Neural progenitor cell (in vitro differentiated cells): ENCODE results near the gene GOPC. TPM values are rescaled to one million over a fixed set of nuclear protein-coding genes. Genes with fewer than 3 reads are reported as not detected.

Experiments used
- DNase-seq: peaks from one replicate; pipeline ENCODE4 v3.0.0-alpha.2; 2016; ENCODE audit warnings: low spot score
- H2AFZ ChIP-seq: fragments of 200-600 bp; sonication (generic); replicated peaks from 2 replicates; pipeline ENCODE4 v1.6.1; 2016; ENCODE audit warnings: antibody characterized with exemption
- H3F3A ChIP-seq: fragments of 200-600 bp; sonication (generic); 2 replicates; pipeline ENCODE4 v1.6.1; 2016; ENCODE audit warnings: antibody characterized with exemption, low read depth
- H3K27ac ChIP-seq: fragments of 200-600 bp; sonication (generic); 2 replicates; pipeline ENCODE4 v1.5.1; 2016; ENCODE audit warnings: mild to moderate bottlenecking
- H3K27me3 ChIP-seq: fragments of 200-600 bp; sonication (generic); 2 replicates; pipeline ENCODE4 v1.6.1; 2016; ENCODE audit warnings: mild to moderate bottlenecking, moderate library complexity
- H3K36me3 ChIP-seq: fragments of 200-600 bp; sonication (generic); 2 replicates; pipeline ENCODE4 v1.5.1; 2016
- H3K4me1 ChIP-seq: fragments of 200-600 bp; sonication (generic); 2 replicates; pipeline ENCODE4 v1.6.1; 2016; ENCODE audit warnings: mixed run types
- H3K4me2 ChIP-seq: fragments of 200-600 bp; sonication (generic); 2 replicates; pipeline ENCODE4 v1.6.1; 2016
- H3K4me3 ChIP-seq: fragments of 200-600 bp; sonication (generic); 2 replicates; pipeline ENCODE4 v1.5.1; 2016
- H3K79me2 ChIP-seq: fragments of 200-600 bp; sonication (generic); 2 replicates; pipeline ENCODE4 v1.6.1; 2016; ENCODE audit warnings: low read depth
- H3K9ac ChIP-seq: fragments of 200-600 bp; sonication (generic); 2 replicates; pipeline ENCODE4 v1.6.1; 2016
- H3K9me3 ChIP-seq: fragments of 200-600 bp; sonication (generic); 2 replicates; pipeline ENCODE4 v1.5.1; 2016; ENCODE audit warnings: low read depth
- H4K20me1 ChIP-seq: fragments of 200-600 bp; sonication (generic); 2 replicates; pipeline ENCODE4 v1.6.1; 2016; ENCODE audit warnings: low read depth
- H3K27ac Mint-ChIP-seq: 3 replicates; pipeline ENCODE4 v1.8.0; 2021; ENCODE audit warnings: mixed read lengths
- H3K27me3 Mint-ChIP-seq: 2 replicates; pipeline ENCODE4 v1.8.0; 2022; ENCODE audit warnings: low read depth, mild to moderate bottlenecking, inconsistent platforms, moderate library complexity, mixed read lengths; ENCODE audit not compliant: insufficient read depth
- H3K36me3 Mint-ChIP-seq: 3 replicates; pipeline ENCODE4 v1.8.0; 2021; ENCODE audit warnings: mixed read lengths
- H3K4me1 Mint-ChIP-seq: 3 replicates; pipeline ENCODE4 v1.8.0; 2021; ENCODE audit warnings: mixed read lengths
- H3K4me3 Mint-ChIP-seq: 3 replicates; pipeline ENCODE4 v1.8.0; 2021; ENCODE audit warnings: mild to moderate bottlenecking, moderate library complexity, mixed read lengths
- H3K9me3 Mint-ChIP-seq: 3 replicates; pipeline ENCODE4 v1.8.0; 2020; ENCODE audit warnings: mixed read lengths
- EZH2 ChIP-seq: fragments of 200-600 bp; sonication (generic); IDR thresholded peaks from 2 replicates; pipeline ENCODE4 v1.6.1; 2017; ENCODE audit warnings: antibody characterized with exemption, mild to moderate bottlenecking, moderate library complexity
- EZH2phosphoT487 ChIP-seq: fragments of 200-600 bp; sonication (generic); IDR thresholded peaks from 2 replicates; pipeline ENCODE4 v1.6.1; 2017; ENCODE audit warnings: antibody characterized with exemption
- total RNA-seq: library from RNA; depleted of rRNA; stranded (reverse); fragments of >200 nt; gene quantifications from 2 replicates; pipeline ENCODE4 v1.2.3, GENCODE V29; 2015; ENCODE audit warnings: low replicate concordance
- TF ChIP-seq, protein P1 (sequence below): fragments of 200-600 bp; sonication (generic); IDR thresholded peaks from 2 replicates; pipeline ENCODE4 v1.5.1; 2017; ENCODE audit warnings: antibody characterized with exemption, mild to moderate bottlenecking

Gene GOPC
- total RNA-seq, 1 donor from 2014 or later, result 39.2 TPM

DNA sequence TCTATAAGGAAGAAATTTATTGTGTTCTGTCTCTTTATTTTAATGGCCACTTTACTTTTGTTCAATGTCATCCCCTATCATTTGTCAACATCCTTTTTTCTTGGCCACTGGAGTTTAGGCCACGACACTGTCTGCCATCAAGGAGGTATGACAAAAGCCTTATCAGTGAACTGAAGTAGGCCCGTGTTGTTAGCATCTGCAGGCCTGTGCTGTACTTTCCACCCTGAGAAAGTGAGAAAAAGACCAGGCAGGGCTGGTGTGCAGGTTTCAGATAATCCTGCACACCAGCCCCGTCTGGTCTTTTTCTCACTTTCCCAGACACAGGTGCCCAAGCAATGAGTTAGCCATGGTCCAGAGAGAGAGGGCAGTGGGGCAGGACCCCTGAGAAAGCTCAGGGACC is 57.6 kb downstream of the GOPC start:
- H3K4me1 Mint-ChIP-seq, result no peaks in the 10 kb centered on the region
- no peaks in the 10 kb centered on the region for H3K9me3 Mint-ChIP-seq
- H3K27ac ChIP-seq, result no peak overlapping the region
- H4K20me1 ChIP-seq, result no peaks in the 10 kb centered on the region
- no peaks in the 10 kb centered on the region for H3K27me3 Mint-ChIP-seq
- H3K4me3 ChIP-seq, result no peak overlapping the region
- no peak overlapping the region for H3K9ac ChIP-seq
- no peak for DNase-seq
- no peaks in the 10 kb centered on the region for H3K79me2 ChIP-seq
- H3K4me2 ChIP-seq, result no peak overlapping the region
- TF ChIP-seq EZH2phosphoT487, result no peak
- TF ChIP-seq, protein P1, sequence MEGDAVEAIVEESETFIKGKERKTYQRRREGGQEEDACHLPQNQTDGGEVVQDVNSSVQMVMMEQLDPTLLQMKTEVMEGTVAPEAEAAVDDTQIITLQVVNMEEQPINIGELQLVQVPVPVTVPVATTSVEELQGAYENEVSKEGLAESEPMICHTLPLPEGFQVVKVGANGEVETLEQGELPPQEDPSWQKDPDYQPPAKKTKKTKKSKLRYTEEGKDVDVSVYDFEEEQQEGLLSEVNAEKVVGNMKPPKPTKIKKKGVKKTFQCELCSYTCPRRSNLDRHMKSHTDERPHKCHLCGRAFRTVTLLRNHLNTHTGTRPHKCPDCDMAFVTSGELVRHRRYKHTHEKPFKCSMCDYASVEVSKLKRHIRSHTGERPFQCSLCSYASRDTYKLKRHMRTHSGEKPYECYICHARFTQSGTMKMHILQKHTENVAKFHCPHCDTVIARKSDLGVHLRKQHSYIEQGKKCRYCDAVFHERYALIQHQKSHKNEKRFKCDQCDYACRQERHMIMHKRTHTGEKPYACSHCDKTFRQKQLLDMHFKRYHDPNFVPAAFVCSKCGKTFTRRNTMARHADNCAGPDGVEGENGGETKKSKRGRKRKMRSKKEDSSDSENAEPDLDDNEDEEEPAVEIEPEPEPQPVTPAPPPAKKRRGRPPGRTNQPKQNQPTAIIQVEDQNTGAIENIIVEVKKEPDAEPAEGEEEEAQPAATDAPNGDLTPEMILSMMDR, result no peak
- no peak for TF ChIP-seq EZH2
- no peaks in the 10 kb centered on the region for H3K36me3 ChIP-seq
- H3K4me1 ChIP-seq, result no peaks in the 10 kb centered on the region
- H3K9me3 ChIP-seq, result no peaks in the 10 kb centered on the region
- no peak overlapping the region for H3K27ac Mint-ChIP-seq
- H3K36me3 Mint-ChIP-seq, result peaks cover 2% of the 10 kb centered on the region
- H3K4me3 Mint-ChIP-seq, result no peak overlapping the region
- H3K27me3 ChIP-seq, result no peaks in the 10 kb centered on the region
- H2AFZ ChIP-seq, result no peak overlapping the region
- no peaks in the 10 kb centered on the region for H3F3A ChIP-seq

DNA sequence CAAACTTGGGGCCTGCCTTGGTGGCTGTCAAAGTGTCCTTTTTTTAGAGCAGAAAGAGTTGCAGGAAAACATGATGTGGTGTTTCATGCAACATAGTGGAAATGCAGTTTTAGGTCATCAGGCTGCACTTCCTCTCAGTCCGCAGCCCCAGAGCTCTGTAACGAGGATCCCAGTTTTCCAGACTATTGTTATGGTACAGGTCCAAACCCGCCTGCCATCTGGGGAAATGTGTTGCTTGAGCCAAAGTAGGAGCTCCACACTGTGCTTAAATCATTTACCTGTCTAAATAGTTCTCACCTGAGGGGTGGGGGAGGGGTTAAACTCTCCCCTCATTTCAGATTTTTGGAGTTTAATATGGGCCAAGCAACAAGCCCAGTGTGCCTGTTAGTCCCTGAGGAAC is 59.8 kb downstream of the GOPC start:
- H3K4me1 ChIP-seq, result no peaks in the 10 kb centered on the region
- no peaks in the 10 kb centered on the region for H3F3A ChIP-seq
- no peaks in the 10 kb centered on the region for H3K9me3 Mint-ChIP-seq
- H3K4me2 ChIP-seq, result no peak overlapping the region
- H3K36me3 ChIP-seq, result no peaks in the 10 kb centered on the region
- DNase-seq, result no peak
- TF ChIP-seq EZH2 (no peak), EZH2phosphoT487 (no peak)
- TF ChIP-seq, protein P1, result no peak
- no peak overlapping the region for H3K27ac ChIP-seq
- H3K4me3 Mint-ChIP-seq, result no peak overlapping the region
- H3K4me1 Mint-ChIP-seq, result no peaks in the 10 kb centered on the region
- H3K4me3 ChIP-seq, result no peak overlapping the region
- H2AFZ ChIP-seq, result no peak overlapping the region
- H4K20me1 ChIP-seq, result no peaks in the 10 kb centered on the region
- H3K27me3 Mint-ChIP-seq, result no peaks in the 10 kb centered on the region
- no peaks in the 10 kb centered on the region for H3K27me3 ChIP-seq
- H3K9ac ChIP-seq, result no peak overlapping the region
- no peaks in the 10 kb centered on the region for H3K79me2 ChIP-seq
- H3K27ac Mint-ChIP-seq, result no peak overlapping the region
- no peaks in the 10 kb centered on the region for H3K9me3 ChIP-seq
- H3K36me3 Mint-ChIP-seq, result peaks cover 4% of the 10 kb centered on the region

DNA sequence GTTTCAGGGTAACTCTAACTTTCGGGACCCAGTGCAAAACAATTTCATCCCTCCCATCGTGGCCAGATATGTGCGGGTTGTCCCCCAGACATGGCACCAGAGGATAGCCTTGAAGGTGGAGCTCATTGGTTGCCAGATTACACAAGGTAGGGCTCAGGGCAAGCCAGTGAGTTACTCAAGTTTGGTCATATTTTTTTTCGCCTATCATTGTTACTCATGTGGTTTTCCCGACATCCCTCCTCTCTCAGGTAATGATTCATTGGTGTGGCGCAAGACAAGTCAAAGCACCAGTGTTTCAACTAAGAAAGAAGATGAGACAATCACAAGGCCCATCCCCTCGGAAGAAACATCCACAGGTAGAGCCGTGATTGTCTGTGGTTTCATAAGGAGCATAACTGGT is 61.6 kb downstream of the GOPC start:
- H3K36me3 Mint-ChIP-seq, result peaks cover 4% of the 10 kb centered on the region
- H3K27me3 Mint-ChIP-seq, result no peaks in the 10 kb centered on the region
- Histone ChIP-seq H3K4me1 (peaks cover 2% of the 10 kb centered on the region), H3K9ac (no peak overlapping the region), H3F3A (no peaks in the 10 kb centered on the region), H3K9me3 (no peaks in the 10 kb centered on the region), H3K36me3 (no peaks in the 10 kb centered on the region), H4K20me1 (no peaks in the 10 kb centered on the region), H3K4me3 (no peak overlapping the region), H3K4me2 (no peak overlapping the region), H3K27me3 (no peaks in the 10 kb centered on the region), H3K79me2 (no peaks in the 10 kb centered on the region), H3K27ac (no peak overlapping the region), H2AFZ (no peak overlapping the region)
- TF ChIP-seq, protein P1, result no peak
- H3K4me3 Mint-ChIP-seq, result no peak overlapping the region
- no peak overlapping the region for H3K27ac Mint-ChIP-seq
- no peaks in the 10 kb centered on the region for H3K4me1 Mint-ChIP-seq
- DNase-seq, result no peak
- H3K9me3 Mint-ChIP-seq, result no peaks in the 10 kb centered on the region

DNA sequence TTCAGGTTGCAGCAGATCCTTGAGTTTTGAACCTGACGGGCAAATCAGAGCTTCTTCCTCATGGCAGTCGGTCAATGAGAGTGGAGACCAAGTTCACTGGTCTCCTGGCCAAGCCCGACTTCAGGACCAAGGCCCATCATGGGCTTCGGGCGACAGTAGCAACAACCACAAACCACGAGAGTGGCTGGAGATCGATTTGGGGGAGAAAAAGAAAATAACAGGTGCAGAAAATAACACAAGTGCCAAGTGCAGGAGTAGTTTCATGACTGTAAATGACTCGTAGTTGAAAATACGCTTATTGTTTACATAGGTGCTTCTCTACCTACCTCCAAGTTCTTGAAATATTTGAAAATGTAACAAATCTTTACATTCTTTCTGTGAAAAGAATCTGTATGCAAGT is 63.7 kb downstream of the GOPC start:
- Mint-ChIP-seq H3K9me3 (no peaks in the 10 kb centered on the region), H3K27ac (no peak overlapping the region), H3K4me1 (peaks cover 2% of the 10 kb centered on the region), H3K36me3 (peaks cover 4% of the 10 kb centered on the region), H3K4me3 (no peak overlapping the region), H3K27me3 (no peaks in the 10 kb centered on the region)
- Histone ChIP-seq H3F3A (no peaks in the 10 kb centered on the region), H3K9me3 (no peaks in the 10 kb centered on the region), H2AFZ (no peak overlapping the region), H3K4me2 (no peak overlapping the region), H4K20me1 (no peaks in the 10 kb centered on the region), H3K36me3 (no peaks in the 10 kb centered on the region), H3K27me3 (no peaks in the 10 kb centered on the region), H3K4me3 (no peak overlapping the region), H3K9ac (no peak overlapping the region), H3K4me1 (peaks cover 11% of the 10 kb centered on the region), H3K27ac (no peak overlapping the region), H3K79me2 (no peaks in the 10 kb centered on the region)
- TF ChIP-seq, protein P1, result no peak
- no peak for TF ChIP-seq EZH2
- no peak for TF ChIP-seq EZH2phosphoT487
- DNase-seq, result no peak
